A673 (cell line): Measurements from ENCODE around the gene LIMA1. TPM values are rescaled to one million over a fixed set of nuclear protein-coding genes. Genes with fewer than 3 reads are reported as not detected.

ENCODE experiments used
- BruUV-seq: library from RNA; stranded (reverse); fragments of 400-500 nt; replicated peaks from 2 replicates; lab custom pipeline; 2021; lab: Mats Ljungman, UMichigan
- CTCF ChIA-PET: fragments of 300-600 bp; sonication (Branson Sonifier 250); formaldehyde crosslinking; loops from one replicate; lab custom pipeline; 2022; ENCODE audit warnings: antibody characterized with exemption; lab: Charles Lee
- POLR2A ChIA-PET: fragments of 300-600 bp; sonication (Branson Sonifier 250); formaldehyde crosslinking; loops from one replicate; lab custom pipeline; 2022; ENCODE audit warnings: antibody characterized with exemption; ENCODE audit not compliant: low non-redundant PET; lab: Charles Lee
- DNase-seq: peaks from one replicate; pipeline ENCODE4 v3.0.0-alpha.2; 2015; ENCODE audit warnings: low spot score
- H3K27ac ChIP-seq: fragments of 200-600 bp; sonication (generic); 2 replicates; pipeline ENCODE4 v1.5.1; 2016; ENCODE audit warnings: mixed run types, low read depth, mild to moderate bottlenecking, mixed read lengths, antibody characterized with exemption, low read length; ENCODE audit not compliant: poor library complexity, severe bottlenecking
- H3K27me3 ChIP-seq: fragments of 200-600 bp; sonication (generic); replicated peaks from 2 replicates; pipeline ENCODE4 v1.6.1; 2017; ENCODE audit warnings: mixed run types, low read depth, mild to moderate bottlenecking, mixed read lengths, antibody characterized with exemption, low read length; ENCODE audit not compliant: insufficient read depth, poor library complexity
- H3K36me3 ChIP-seq: fragments of 200-600 bp; sonication (generic); 2 replicates; pipeline ENCODE4 v1.6.1; 2016; ENCODE audit warnings: mixed run types, mild to moderate bottlenecking, mixed read lengths, antibody characterized with exemption, low read length; ENCODE audit not compliant: insufficient read depth, poor library complexity, severe bottlenecking
- H3K4me1 ChIP-seq: fragments of 200-600 bp; sonication (generic); 2 replicates; pipeline ENCODE4 v1.6.1; 2017; ENCODE audit warnings: mixed run types, mild to moderate bottlenecking, mixed read lengths, antibody characterized with exemption, low read length; ENCODE audit not compliant: insufficient read depth, poor library complexity, severe bottlenecking
- H3K4me3 ChIP-seq: fragments of 200-600 bp; sonication (generic); 2 replicates; pipeline ENCODE4 v1.5.1; 2016; ENCODE audit warnings: low read depth, mixed run types, mild to moderate bottlenecking, mixed read lengths, low read length; ENCODE audit not compliant: poor library complexity, severe bottlenecking
- H3K9me3 ChIP-seq: fragments of 200-600 bp; sonication (generic); 2 replicates; pipeline ENCODE4 v1.6.1; 2016; ENCODE audit warnings: mixed run types, low read depth, mild to moderate bottlenecking, mixed read lengths, antibody characterized with exemption, low read length; ENCODE audit not compliant: poor library complexity, severe bottlenecking
- CTCF ChIP-seq: fragments of 300-800, 200-600 bp; sonication (generic); conservative IDR thresholded peaks from 2 replicates; pipeline ENCODE4 v1.5.1; 2017; ENCODE audit warnings: low read depth, mild to moderate bottlenecking, antibody characterized with exemption, low read length, moderate library complexity, mixed read lengths
- EZH2 ChIP-seq: fragments of 200-600 bp; sonication (generic); IDR thresholded peaks from 2 replicates; pipeline ENCODE4 v1.6.1; 2017; ENCODE audit warnings: borderline replicate concordance, low read depth, mild to moderate bottlenecking, mixed read lengths, antibody characterized with exemption, low read length; ENCODE audit not compliant: poor library complexity, severe bottlenecking
- intact Hi-C: fragments of 100-400 bp; cut with micrococcal nuclease; formaldehyde crosslinking; loops from one replicate; pipeline ENCODE4 v1.10.0; 2022; ENCODE audit not compliant: unreplicated experiment
- total RNA-seq: library from RNA; stranded (reverse); gene quantifications from 2 replicates; pipeline ENCODE4 v1.2.3, GENCODE V29; 2021

Gene LIMA1
- total RNA-seq, 1 experiment from 2014 or later = 77.6 TPM

- Histone ChIP-seq H3K4me3 (no peak overlapping the region), H3K9me3 (no peaks in the 10 kb centered on the region), H3K27ac (peak overlapping the region; percentile 71), H3K36me3 (peaks cover 20% of the 10 kb centered on the region), H3K27me3 (no peaks in the 10 kb centered on the region), H3K4me1 (peaks cover 52% of the 10 kb centered on the region)
- intact Hi-C loops = loop anchor here (5.0 to 10.0 kb wide), 2 partner anchors 35 to 128 kb away; no protein-coding TSS in a partner anchor
- ChIA-PET CTCF (no interaction called here), POLR2A (interaction anchor here (0.6 kb wide), 1 partner anchor 13 kb away, joined by 3 read pairs; no protein-coding TSS in a partner anchor)
- 0 out of 2 replicates have a peak, but pooled peaks have one; percentile 15 for TF ChIP-seq CTCF
- TF ChIP-seq EZH2 = no peak
- no TSS peak for BruUV-seq
- peak; percentile 75 for DNase-seq
These were observed 96.0 kb downstream of the LIMA1 start for GRCh38 chr12:50187084-50187900.

- DNase-seq = peak; percentile 42
- Histone ChIP-seq H3K36me3 (peaks cover 21% of the 10 kb centered on the region), H3K4me3 (no peak overlapping the region), H3K27ac (peak overlapping the region; percentile 71), H3K9me3 (no peaks in the 10 kb centered on the region), H3K4me1 (peaks cover 52% of the 10 kb centered on the region), H3K27me3 (no peaks in the 10 kb centered on the region)
- intact Hi-C loops = loop anchor here (5.0 to 10.0 kb wide), 2 partner anchors 36 to 128 kb away; no protein-coding TSS in a partner anchor
- ChIA-PET CTCF (no interaction called here), POLR2A (interaction anchor here (0.6 kb wide), 1 partner anchor 14 kb away, joined by 3 read pairs; no protein-coding TSS in a partner anchor)
- TSS peak; percentile 17 for BruUV-seq
- TF ChIP-seq EZH2 (no peak), CTCF (no peak)
These were observed 96.6 kb downstream of the LIMA1 start for GRCh38 chr12:50186681-50187080.

DNA sequence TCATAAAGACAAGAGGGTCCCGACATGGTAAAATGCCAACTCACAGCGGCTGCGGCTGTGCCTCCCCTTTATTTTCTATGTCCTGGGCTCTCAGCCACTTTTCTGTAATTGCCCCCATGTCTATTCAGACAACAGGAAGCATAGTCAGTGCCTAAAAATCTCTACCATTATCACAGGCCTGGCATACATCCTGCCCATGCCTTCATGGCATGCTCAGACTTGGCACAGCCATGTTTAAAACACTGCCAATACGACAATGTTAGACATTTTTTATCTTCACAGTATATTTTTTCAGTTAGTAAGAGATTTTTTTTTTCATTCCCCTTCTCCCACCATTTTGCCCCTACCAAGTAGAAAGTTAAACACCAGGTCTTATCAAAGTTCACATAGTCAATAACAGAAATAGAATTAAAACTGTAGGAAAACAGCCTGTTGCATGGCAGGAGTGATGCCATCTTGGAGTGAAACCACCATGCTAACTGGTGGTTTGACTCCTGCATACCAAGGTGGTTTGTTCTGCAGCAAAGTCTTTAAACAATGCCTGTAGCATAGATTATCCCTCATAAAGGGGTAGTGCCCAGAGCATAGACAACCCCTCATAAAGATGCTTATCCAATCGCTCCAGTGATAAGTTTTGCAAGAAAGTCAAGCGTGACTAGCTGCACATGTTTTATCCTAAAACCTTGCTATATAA, 97.2 kb downstream of the LIMA1 start:
- ChIA-PET POLR2A (no interaction called here), CTCF (interaction anchor here (1.4 kb wide), 1 partner anchor 128 kb away, joined by 3 read pairs; no protein-coding TSS in a partner anchor)
- peak; percentile 80 for DNase-seq
- H3K27me3 ChIP-seq = no peaks in the 10 kb centered on the region
- H3K4me3 ChIP-seq = no peak overlapping the region
- H3K27ac ChIP-seq = peak overlapping the region; percentile 71
- intact Hi-C loops = loop anchor here (5.0 to 10.0 kb wide), 2 partner anchors 36 to 129 kb away; no protein-coding TSS in a partner anchor
- no TSS peak for BruUV-seq
- TF ChIP-seq CTCF = no peak
- no peak for TF ChIP-seq EZH2
- H3K36me3 ChIP-seq = peaks cover 27% of the 10 kb centered on the region
- no peaks in the 10 kb centered on the region for H3K9me3 ChIP-seq
- H3K4me1 ChIP-seq = peaks cover 52% of the 10 kb centered on the region
